Neuron (in vitro differentiated cells): ENCODE results near the gene TCL1B.
"Not testable (repeated sequence)": the region's sequence is repeated elsewhere in the genome, so short reads cannot be mapped to it uniquely, and the experiment has no call there.

Source experiments
- H2AFZ ChIP-seq: one replicate; pipeline ENCODE4 v1.6.1; 2013; ENCODE audit warnings: low read depth, mild to moderate bottlenecking, inconsistent platforms, low read length, moderate library complexity
- H3K27me3 ChIP-seq: one replicate; pipeline ENCODE4 v1.6.1; 2013; ENCODE audit warnings: low read length; ENCODE audit not compliant: insufficient read depth
- H3K36me3 ChIP-seq: one replicate; pipeline ENCODE4 v1.6.1; 2013; ENCODE audit warnings: low read length; ENCODE audit not compliant: insufficient read depth
- H3K4me1 ChIP-seq: one replicate; pipeline ENCODE4 v1.6.1; 2013; ENCODE audit warnings: low read length; ENCODE audit not compliant: insufficient read depth
- H3K4me3 ChIP-seq: 2 replicates; pipeline ENCODE4 v1.5.1; 2013; ENCODE audit warnings: mild to moderate bottlenecking, low read length, moderate library complexity
- H3K9me3 ChIP-seq: one replicate; pipeline ENCODE4 v1.6.1; 2013; ENCODE audit warnings: low read length

Gene TCL1B

GRCh38 chr14:95659990-95660385 lies 26.2 kb upstream of the TCL1B start:
- Histone ChIP-seq H2AFZ (no peak overlapping the region), H3K9me3 (no peaks in the 10 kb centered on the region), H3K36me3 (no peaks in the 10 kb centered on the region), H3K4me3 (no peak overlapping the region), H3K27me3 (no peaks in the 10 kb centered on the region), H3K4me1 (no peaks in the 10 kb centered on the region)

- H3K9me3 ChIP-seq, result no peaks in the 10 kb centered on the region
- H3K4me3 ChIP-seq, result no peak overlapping the region
- no peak overlapping the region for H2AFZ ChIP-seq
- H3K27me3 ChIP-seq, result no peaks in the 10 kb centered on the region
- no peaks in the 10 kb centered on the region for H3K4me1 ChIP-seq
- H3K36me3 ChIP-seq, result no peaks in the 10 kb centered on the region
These were observed 25.3 kb upstream of the TCL1B start for GRCh38 chr14:95660651-95661515.

GRCh38 chr14:95662376-95663186 lies 23.6 kb upstream of the TCL1B start:
- Histone ChIP-seq H3K4me1 (no peaks in the 10 kb centered on the region), H3K36me3 (no peaks in the 10 kb centered on the region), H3K4me3 (no peak overlapping the region), H2AFZ (no peak overlapping the region), H3K9me3 (no peaks in the 10 kb centered on the region), H3K27me3 (no peaks in the 10 kb centered on the region)

GRCh38 chr14:95663226-95663797 lies 22.9 kb upstream of the TCL1B start:
- H3K4me3 ChIP-seq, result no peak overlapping the region
- H2AFZ ChIP-seq, result no peak overlapping the region
- H3K4me1 ChIP-seq, result no peaks in the 10 kb centered on the region
- no peaks in the 10 kb centered on the region for H3K27me3 ChIP-seq
- H3K9me3 ChIP-seq, result no peaks in the 10 kb centered on the region
- H3K36me3 ChIP-seq, result no peaks in the 10 kb centered on the region

- no peaks in the 10 kb centered on the region for H3K36me3 ChIP-seq
- H3K9me3 ChIP-seq, result no peaks in the 10 kb centered on the region
- H3K4me1 ChIP-seq, result no peaks in the 10 kb centered on the region
- H2AFZ ChIP-seq, result no peak overlapping the region
- H3K27me3 ChIP-seq, result no peaks in the 10 kb centered on the region
- H3K4me3 ChIP-seq, result no peak overlapping the region
These were observed 22.2 kb upstream of the TCL1B start for GRCh38 chr14:95664066-95664465.

GRCh38 chr14:95664546-95664945 lies 21.7 kb upstream of the TCL1B start:
- H2AFZ ChIP-seq, result no peak overlapping the region
- H3K36me3 ChIP-seq, result no peaks in the 10 kb centered on the region
- H3K9me3 ChIP-seq, result no peaks in the 10 kb centered on the region
- no peak overlapping the region for H3K4me3 ChIP-seq
- H3K4me1 ChIP-seq, result no peaks in the 10 kb centered on the region
- no peaks in the 10 kb centered on the region for H3K27me3 ChIP-seq

- H3K4me3 ChIP-seq, H3K27me3 ChIP-seq, H3K4me1 ChIP-seq, H2AFZ ChIP-seq, H3K9me3 ChIP-seq, H3K36me3 ChIP-seq: not testable (repeated sequence)
These were observed 20.7 kb upstream of the TCL1B start for GRCh38 chr14:95665530-95665929.

- no peak overlapping the region for H2AFZ ChIP-seq
- H3K4me3 ChIP-seq, result no peak overlapping the region
- no peaks in the 10 kb centered on the region for H3K4me1 ChIP-seq
- H3K36me3 ChIP-seq, result no peaks in the 10 kb centered on the region
- no peaks in the 10 kb centered on the region for H3K9me3 ChIP-seq
- peaks cover 5% of the 10 kb centered on the region for H3K27me3 ChIP-seq
These were observed 19.8 kb upstream of the TCL1B start for GRCh38 chr14:95666450-95666849.

GRCh38 chr14:95667249-95667693 lies 19.0 kb upstream of the TCL1B start:
- Histone ChIP-seq H3K4me1 (no peaks in the 10 kb centered on the region), H3K36me3 (no peaks in the 10 kb centered on the region), H3K4me3 (no peak overlapping the region), H3K9me3 (no peaks in the 10 kb centered on the region), H3K27me3 (peaks cover 5% of the 10 kb centered on the region), H2AFZ (no peak overlapping the region)

GRCh38 chr14:95668235-95668772 lies 17.9 kb upstream of the TCL1B start:
- no peaks in the 10 kb centered on the region for H3K4me1 ChIP-seq
- peaks cover 5% of the 10 kb centered on the region for H3K27me3 ChIP-seq
- H3K36me3 ChIP-seq, result no peaks in the 10 kb centered on the region
- H3K9me3 ChIP-seq, result no peaks in the 10 kb centered on the region
- H3K4me3 ChIP-seq, result no peak overlapping the region
- H2AFZ ChIP-seq, result no peak overlapping the region

GRCh38 chr14:95674613-95675012 lies 11.6 kb upstream of the TCL1B start:
- Histone ChIP-seq H3K27me3 (peaks cover 5% of the 10 kb centered on the region), H3K36me3 (no peaks in the 10 kb centered on the region), H3K9me3 (no peaks in the 10 kb centered on the region), H3K4me1 (peaks cover 17% of the 10 kb centered on the region), H3K4me3 (no peak overlapping the region), H2AFZ (no peak overlapping the region)

GRCh38 chr14:95675486-95675885 lies 10.7 kb upstream of the TCL1B start:
- H3K4me3 ChIP-seq, result no peak overlapping the region
- peaks cover 3% of the 10 kb centered on the region for H3K27me3 ChIP-seq
- peaks cover 17% of the 10 kb centered on the region for H3K4me1 ChIP-seq
- H2AFZ ChIP-seq, result no peak overlapping the region
- no peaks in the 10 kb centered on the region for H3K9me3 ChIP-seq
- H3K36me3 ChIP-seq, result no peaks in the 10 kb centered on the region
